Neural progenitor cell (in vitro differentiated cells): ENCODE data around the gene SMAP2. TPM values are rescaled to one million over a fixed set of nuclear protein-coding genes. Genes with fewer than 3 reads are reported as not detected.
A peak's percentile ranks its signal among the peaks of the same experiment; 100 is the strongest.

ENCODE experiments used
- DNase-seq: peaks from one replicate; pipeline ENCODE4 v3.0.0-alpha.2; 2016; ENCODE audit warnings: low spot score
- H2AFZ ChIP-seq: fragments of 200-600 bp; sonication (generic); replicated peaks from 2 replicates; pipeline ENCODE4 v1.6.1; 2016; ENCODE audit warnings: antibody characterized with exemption
- H3F3A ChIP-seq: fragments of 200-600 bp; sonication (generic); 2 replicates; pipeline ENCODE4 v1.6.1; 2016; ENCODE audit warnings: antibody characterized with exemption, low read depth
- H3K27ac ChIP-seq: fragments of 200-600 bp; sonication (generic); 2 replicates; pipeline ENCODE4 v1.5.1; 2016; ENCODE audit warnings: mild to moderate bottlenecking
- H3K27me3 ChIP-seq: fragments of 200-600 bp; sonication (generic); 2 replicates; pipeline ENCODE4 v1.6.1; 2016; ENCODE audit warnings: mild to moderate bottlenecking, moderate library complexity
- H3K36me3 ChIP-seq: fragments of 200-600 bp; sonication (generic); 2 replicates; pipeline ENCODE4 v1.5.1; 2016
- H3K4me1 ChIP-seq: fragments of 200-600 bp; sonication (generic); 2 replicates; pipeline ENCODE4 v1.6.1; 2016; ENCODE audit warnings: mixed run types
- H3K4me2 ChIP-seq: fragments of 200-600 bp; sonication (generic); 2 replicates; pipeline ENCODE4 v1.6.1; 2016
- H3K4me3 ChIP-seq: fragments of 200-600 bp; sonication (generic); 2 replicates; pipeline ENCODE4 v1.5.1; 2016
- H3K79me2 ChIP-seq: fragments of 200-600 bp; sonication (generic); 2 replicates; pipeline ENCODE4 v1.6.1; 2016; ENCODE audit warnings: low read depth
- H3K9ac ChIP-seq: fragments of 200-600 bp; sonication (generic); 2 replicates; pipeline ENCODE4 v1.6.1; 2016
- H3K9me3 ChIP-seq: fragments of 200-600 bp; sonication (generic); 2 replicates; pipeline ENCODE4 v1.5.1; 2016; ENCODE audit warnings: low read depth
- H4K20me1 ChIP-seq: fragments of 200-600 bp; sonication (generic); 2 replicates; pipeline ENCODE4 v1.6.1; 2016; ENCODE audit warnings: low read depth
- H3K27ac Mint-ChIP-seq: 3 replicates; pipeline ENCODE4 v1.8.0; 2021; ENCODE audit warnings: mixed read lengths
- H3K27me3 Mint-ChIP-seq: 2 replicates; pipeline ENCODE4 v1.8.0; 2022; ENCODE audit warnings: low read depth, mild to moderate bottlenecking, inconsistent platforms, moderate library complexity, mixed read lengths; ENCODE audit not compliant: insufficient read depth
- H3K36me3 Mint-ChIP-seq: 3 replicates; pipeline ENCODE4 v1.8.0; 2021; ENCODE audit warnings: mixed read lengths
- H3K4me1 Mint-ChIP-seq: 3 replicates; pipeline ENCODE4 v1.8.0; 2021; ENCODE audit warnings: mixed read lengths
- H3K4me3 Mint-ChIP-seq: 3 replicates; pipeline ENCODE4 v1.8.0; 2021; ENCODE audit warnings: mild to moderate bottlenecking, moderate library complexity, mixed read lengths
- H3K9me3 Mint-ChIP-seq: 3 replicates; pipeline ENCODE4 v1.8.0; 2020; ENCODE audit warnings: mixed read lengths
- CTCF ChIP-seq: fragments of 200-600 bp; sonication (generic); IDR thresholded peaks from 2 replicates; pipeline ENCODE4 v1.5.1; 2017; ENCODE audit warnings: antibody characterized with exemption, mild to moderate bottlenecking
- EZH2 ChIP-seq: fragments of 200-600 bp; sonication (generic); IDR thresholded peaks from 2 replicates; pipeline ENCODE4 v1.6.1; 2017; ENCODE audit warnings: antibody characterized with exemption, mild to moderate bottlenecking, moderate library complexity
- EZH2phosphoT487 ChIP-seq: fragments of 200-600 bp; sonication (generic); IDR thresholded peaks from 2 replicates; pipeline ENCODE4 v1.6.1; 2017; ENCODE audit warnings: antibody characterized with exemption
- total RNA-seq: library from RNA; depleted of rRNA; stranded (reverse); fragments of >200 nt; gene quantifications from 2 replicates; pipeline ENCODE4 v1.2.3, GENCODE V29; 2015; ENCODE audit warnings: low replicate concordance

The SMAP2 gene
- total RNA-seq, 1 donor from 2014 or later, result 9.4 TPM

- Histone ChIP-seq H3K4me2 (no peak overlapping the region), H3K9ac (no peak overlapping the region), H3F3A (peaks cover 17% of the 10 kb centered on the region), H3K9me3 (no peaks in the 10 kb centered on the region), H3K4me3 (no peak overlapping the region), H3K27ac (no peak overlapping the region), H3K36me3 (no peaks in the 10 kb centered on the region), H4K20me1 (no peaks in the 10 kb centered on the region), H3K79me2 (no peaks in the 10 kb centered on the region), H3K27me3 (no peaks in the 10 kb centered on the region), H2AFZ (no peak overlapping the region), H3K4me1 (peaks cover 29% of the 10 kb centered on the region)
- DNase-seq, result no peak
- TF ChIP-seq EZH2, result no peak
- TF ChIP-seq CTCF, result no peak
- no peak for TF ChIP-seq EZH2phosphoT487
- Mint-ChIP-seq H3K9me3 (no peaks in the 10 kb centered on the region), H3K27me3 (no peaks in the 10 kb centered on the region), H3K4me3 (no peak overlapping the region), H3K36me3 (peaks cover 14% of the 10 kb centered on the region), H3K27ac (no peak overlapping the region), H3K4me1 (peaks cover 21% of the 10 kb centered on the region)
Observed at GRCh38 chr1:40389322-40389803, 15.8 kb downstream of the SMAP2 start.

- H3K9ac ChIP-seq, result no peak overlapping the region
- Mint-ChIP-seq H3K4me3 (no peak overlapping the region), H3K4me1 (peaks cover 18% of the 10 kb centered on the region), H3K27ac (no peak overlapping the region), H3K27me3 (no peaks in the 10 kb centered on the region), H3K36me3 (peaks cover 14% of the 10 kb centered on the region), H3K9me3 (no peaks in the 10 kb centered on the region)
- H3K4me2 ChIP-seq, result no peak overlapping the region
- no peak overlapping the region for H3K27ac ChIP-seq
- peaks cover 29% of the 10 kb centered on the region for H3K4me1 ChIP-seq
- H3K79me2 ChIP-seq, result no peaks in the 10 kb centered on the region
- no peaks in the 10 kb centered on the region for H3K36me3 ChIP-seq
- TF ChIP-seq EZH2phosphoT487 (no peak), EZH2 (no peak)
- H3K9me3 ChIP-seq, result no peaks in the 10 kb centered on the region
- H3K27me3 ChIP-seq, result no peaks in the 10 kb centered on the region
- no peak overlapping the region for H3K4me3 ChIP-seq
- no peak overlapping the region for H2AFZ ChIP-seq
- peaks cover 17% of the 10 kb centered on the region for H3F3A ChIP-seq
- H4K20me1 ChIP-seq, result no peaks in the 10 kb centered on the region
- no peak for DNase-seq
Observed at GRCh38 chr1:40389871-40390560, 16.5 kb downstream of the SMAP2 start.

- peaks cover 29% of the 10 kb centered on the region for H3K4me1 ChIP-seq
- peaks cover 17% of the 10 kb centered on the region for H3F3A ChIP-seq
- no peaks in the 10 kb centered on the region for H3K36me3 ChIP-seq
- no peak overlapping the region for H3K4me3 Mint-ChIP-seq
- no peak overlapping the region for H3K4me3 ChIP-seq
- H3K79me2 ChIP-seq, result no peaks in the 10 kb centered on the region
- H4K20me1 ChIP-seq, result no peaks in the 10 kb centered on the region
- no peak overlapping the region for H3K4me2 ChIP-seq
- DNase-seq, result no peak
- H3K4me1 Mint-ChIP-seq, result peaks cover 13% of the 10 kb centered on the region
- no peak overlapping the region for H2AFZ ChIP-seq
- H3K27me3 ChIP-seq, result no peaks in the 10 kb centered on the region
- H3K9me3 ChIP-seq, result no peaks in the 10 kb centered on the region
- H3K9me3 Mint-ChIP-seq, result no peaks in the 10 kb centered on the region
- no peak overlapping the region for H3K9ac ChIP-seq
- H3K27ac ChIP-seq, result no peak overlapping the region
- H3K27me3 Mint-ChIP-seq, result no peaks in the 10 kb centered on the region
- no peak overlapping the region for H3K27ac Mint-ChIP-seq
- H3K36me3 Mint-ChIP-seq, result peaks cover 14% of the 10 kb centered on the region
- TF ChIP-seq CTCF, result no peak
- no peak for TF ChIP-seq EZH2
- no peak for TF ChIP-seq EZH2phosphoT487
Observed at GRCh38 chr1:40390857-40391256, 17.3 kb downstream of the SMAP2 start.

GRCh38 chr1:40391688-40392145, 18.2 kb downstream of the SMAP2 start:
- Mint-ChIP-seq H3K36me3 (peaks cover 14% of the 10 kb centered on the region), H3K4me3 (no peak overlapping the region), H3K27me3 (no peaks in the 10 kb centered on the region), H3K4me1 (peaks cover 8% of the 10 kb centered on the region), H3K9me3 (no peaks in the 10 kb centered on the region), H3K27ac (no peak overlapping the region)
- H3K9ac ChIP-seq, result no peak overlapping the region
- no peak overlapping the region for H3K27ac ChIP-seq
- peak overlapping the region; percentile 47 for H3K4me2 ChIP-seq
- peaks cover 17% of the 10 kb centered on the region for H3F3A ChIP-seq
- H3K79me2 ChIP-seq, result no peaks in the 10 kb centered on the region
- no peaks in the 10 kb centered on the region for H3K9me3 ChIP-seq
- TF ChIP-seq EZH2phosphoT487 (no peak), CTCF (no peak), EZH2 (no peak)
- H3K27me3 ChIP-seq, result no peaks in the 10 kb centered on the region
- H2AFZ ChIP-seq, result no peak overlapping the region
- H3K4me1 ChIP-seq, result peaks cover 29% of the 10 kb centered on the region
- DNase-seq, result no peak
- H3K4me3 ChIP-seq, result no peak overlapping the region
- H4K20me1 ChIP-seq, result no peaks in the 10 kb centered on the region
- no peaks in the 10 kb centered on the region for H3K36me3 ChIP-seq
